ENCODE measurements around the gene RASAL2. TPM values are rescaled to one million over a fixed set of nuclear protein-coding genes. Genes with fewer than 3 reads are reported as not detected.

RASAL2 gene
- total and polyA plus RNA-seq, 2 experiments from 2014 or later = 16.0 to 42.2 TPM

DNA sequence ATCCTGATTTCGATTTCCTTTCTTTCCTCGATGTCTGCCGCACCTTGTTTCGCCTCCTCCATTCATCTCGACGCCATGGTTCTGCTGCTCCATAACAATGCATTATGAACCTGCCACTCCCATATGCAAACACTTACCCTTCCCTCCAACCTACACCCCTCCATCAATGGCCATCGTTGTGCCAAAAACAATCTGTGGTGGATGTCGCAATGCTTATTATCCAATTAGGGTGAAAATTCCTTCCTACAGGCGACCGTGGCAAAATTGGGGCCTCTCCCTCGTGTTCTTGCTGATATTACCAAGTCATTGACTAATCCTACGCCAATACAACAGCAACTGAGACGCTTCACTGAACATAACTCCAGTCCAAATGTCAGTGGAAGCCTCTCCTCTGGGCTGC is 362.6 kb downstream of the RASAL2 start:
- Histone ChIP-seq H3K27me3 (ENCODE audit: insufficient read depth) (no peaks in the 10 kb centered on the region), H3K4me3 (no peak overlapping the region), H3K36me3 (ENCODE audit: insufficient read depth) (peaks cover 4% of the 10 kb centered on the region; the same call in 1 of the 2 replicates), H3K9me2 (ENCODE audit: insufficient read depth) (no peaks in the 10 kb centered on the region), H4K20me1 (replicated peaks; ENCODE audit: insufficient read depth) (no peaks in the 10 kb centered on the region), H3K4me1 (ENCODE audit: insufficient read depth) (peaks cover 14% of the 10 kb centered on the region; the same call in 1 of the 2 replicates), H2AFZ (no peak overlapping the region), H3K79me2 (replicated peaks; ENCODE audit: insufficient read depth) (no peaks in the 10 kb centered on the region), H3K4me2 (no peak overlapping the region), H3K27ac (ENCODE audit: low read depth) (no peak overlapping the region; the same call in 1 of the 2 replicates), H3F3A (replicated peaks; ENCODE audit: low read depth) (no peaks in the 10 kb centered on the region)
- Mint-ChIP-seq H3K4me1 (peaks cover 10% of the 10 kb centered on the region), H3K4me3 (no peak overlapping the region), H3K27ac (no peak overlapping the region), H3K36me3 (ENCODE audit: low read depth) (peaks cover 17% of the 10 kb centered on the region), H3K9me3 (no peaks in the 10 kb centered on the region), H3K27me3 (ENCODE audit: insufficient read depth, low read depth, poor library complexity) (no peaks in the 10 kb centered on the region)
- TF ChIP-seq JUNB (IDR thresholded peaks at IDR 0.05; ENCODE audit: unreplicated experiment) (no peak), POLR2AphosphoS5 (IDR thresholded peaks at IDR 0.05; ENCODE audit: low read depth) (no peak), EZH2 (IDR thresholded peaks at IDR 0.05; ENCODE audit: low read depth, unreplicated experiment) (no peak), CREB1 (CRISPR knock-in tag; IDR thresholded peaks at IDR 0.05; ENCODE audit: low read depth) (no peak), NANOG (IDR thresholded peaks at IDR 0.05; ENCODE audit: borderline replicate concordance) (no peak), ZNF114 (CRISPR knock-in tag; IDR thresholded peaks at IDR 0.05) (no peak), STAT1 (IDR thresholded peaks at IDR 0.05; ENCODE audit: unreplicated experiment) (no peak), ZNF331 (CRISPR knock-in tag; IDR thresholded peaks at IDR 0.05; ENCODE audit: low read depth) (no peak), EZH2phosphoT487 (IDR thresholded peaks at IDR 0.05; ENCODE audit: unreplicated experiment) (no peak)
- TF ChIP-seq, protein P1, sequence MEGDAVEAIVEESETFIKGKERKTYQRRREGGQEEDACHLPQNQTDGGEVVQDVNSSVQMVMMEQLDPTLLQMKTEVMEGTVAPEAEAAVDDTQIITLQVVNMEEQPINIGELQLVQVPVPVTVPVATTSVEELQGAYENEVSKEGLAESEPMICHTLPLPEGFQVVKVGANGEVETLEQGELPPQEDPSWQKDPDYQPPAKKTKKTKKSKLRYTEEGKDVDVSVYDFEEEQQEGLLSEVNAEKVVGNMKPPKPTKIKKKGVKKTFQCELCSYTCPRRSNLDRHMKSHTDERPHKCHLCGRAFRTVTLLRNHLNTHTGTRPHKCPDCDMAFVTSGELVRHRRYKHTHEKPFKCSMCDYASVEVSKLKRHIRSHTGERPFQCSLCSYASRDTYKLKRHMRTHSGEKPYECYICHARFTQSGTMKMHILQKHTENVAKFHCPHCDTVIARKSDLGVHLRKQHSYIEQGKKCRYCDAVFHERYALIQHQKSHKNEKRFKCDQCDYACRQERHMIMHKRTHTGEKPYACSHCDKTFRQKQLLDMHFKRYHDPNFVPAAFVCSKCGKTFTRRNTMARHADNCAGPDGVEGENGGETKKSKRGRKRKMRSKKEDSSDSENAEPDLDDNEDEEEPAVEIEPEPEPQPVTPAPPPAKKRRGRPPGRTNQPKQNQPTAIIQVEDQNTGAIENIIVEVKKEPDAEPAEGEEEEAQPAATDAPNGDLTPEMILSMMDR (conservative IDR thresholded peaks at IDR 0.05; ENCODE audit: low read depth in 2 of 2) = no peak
- TF ChIP-seq, protein P2, sequence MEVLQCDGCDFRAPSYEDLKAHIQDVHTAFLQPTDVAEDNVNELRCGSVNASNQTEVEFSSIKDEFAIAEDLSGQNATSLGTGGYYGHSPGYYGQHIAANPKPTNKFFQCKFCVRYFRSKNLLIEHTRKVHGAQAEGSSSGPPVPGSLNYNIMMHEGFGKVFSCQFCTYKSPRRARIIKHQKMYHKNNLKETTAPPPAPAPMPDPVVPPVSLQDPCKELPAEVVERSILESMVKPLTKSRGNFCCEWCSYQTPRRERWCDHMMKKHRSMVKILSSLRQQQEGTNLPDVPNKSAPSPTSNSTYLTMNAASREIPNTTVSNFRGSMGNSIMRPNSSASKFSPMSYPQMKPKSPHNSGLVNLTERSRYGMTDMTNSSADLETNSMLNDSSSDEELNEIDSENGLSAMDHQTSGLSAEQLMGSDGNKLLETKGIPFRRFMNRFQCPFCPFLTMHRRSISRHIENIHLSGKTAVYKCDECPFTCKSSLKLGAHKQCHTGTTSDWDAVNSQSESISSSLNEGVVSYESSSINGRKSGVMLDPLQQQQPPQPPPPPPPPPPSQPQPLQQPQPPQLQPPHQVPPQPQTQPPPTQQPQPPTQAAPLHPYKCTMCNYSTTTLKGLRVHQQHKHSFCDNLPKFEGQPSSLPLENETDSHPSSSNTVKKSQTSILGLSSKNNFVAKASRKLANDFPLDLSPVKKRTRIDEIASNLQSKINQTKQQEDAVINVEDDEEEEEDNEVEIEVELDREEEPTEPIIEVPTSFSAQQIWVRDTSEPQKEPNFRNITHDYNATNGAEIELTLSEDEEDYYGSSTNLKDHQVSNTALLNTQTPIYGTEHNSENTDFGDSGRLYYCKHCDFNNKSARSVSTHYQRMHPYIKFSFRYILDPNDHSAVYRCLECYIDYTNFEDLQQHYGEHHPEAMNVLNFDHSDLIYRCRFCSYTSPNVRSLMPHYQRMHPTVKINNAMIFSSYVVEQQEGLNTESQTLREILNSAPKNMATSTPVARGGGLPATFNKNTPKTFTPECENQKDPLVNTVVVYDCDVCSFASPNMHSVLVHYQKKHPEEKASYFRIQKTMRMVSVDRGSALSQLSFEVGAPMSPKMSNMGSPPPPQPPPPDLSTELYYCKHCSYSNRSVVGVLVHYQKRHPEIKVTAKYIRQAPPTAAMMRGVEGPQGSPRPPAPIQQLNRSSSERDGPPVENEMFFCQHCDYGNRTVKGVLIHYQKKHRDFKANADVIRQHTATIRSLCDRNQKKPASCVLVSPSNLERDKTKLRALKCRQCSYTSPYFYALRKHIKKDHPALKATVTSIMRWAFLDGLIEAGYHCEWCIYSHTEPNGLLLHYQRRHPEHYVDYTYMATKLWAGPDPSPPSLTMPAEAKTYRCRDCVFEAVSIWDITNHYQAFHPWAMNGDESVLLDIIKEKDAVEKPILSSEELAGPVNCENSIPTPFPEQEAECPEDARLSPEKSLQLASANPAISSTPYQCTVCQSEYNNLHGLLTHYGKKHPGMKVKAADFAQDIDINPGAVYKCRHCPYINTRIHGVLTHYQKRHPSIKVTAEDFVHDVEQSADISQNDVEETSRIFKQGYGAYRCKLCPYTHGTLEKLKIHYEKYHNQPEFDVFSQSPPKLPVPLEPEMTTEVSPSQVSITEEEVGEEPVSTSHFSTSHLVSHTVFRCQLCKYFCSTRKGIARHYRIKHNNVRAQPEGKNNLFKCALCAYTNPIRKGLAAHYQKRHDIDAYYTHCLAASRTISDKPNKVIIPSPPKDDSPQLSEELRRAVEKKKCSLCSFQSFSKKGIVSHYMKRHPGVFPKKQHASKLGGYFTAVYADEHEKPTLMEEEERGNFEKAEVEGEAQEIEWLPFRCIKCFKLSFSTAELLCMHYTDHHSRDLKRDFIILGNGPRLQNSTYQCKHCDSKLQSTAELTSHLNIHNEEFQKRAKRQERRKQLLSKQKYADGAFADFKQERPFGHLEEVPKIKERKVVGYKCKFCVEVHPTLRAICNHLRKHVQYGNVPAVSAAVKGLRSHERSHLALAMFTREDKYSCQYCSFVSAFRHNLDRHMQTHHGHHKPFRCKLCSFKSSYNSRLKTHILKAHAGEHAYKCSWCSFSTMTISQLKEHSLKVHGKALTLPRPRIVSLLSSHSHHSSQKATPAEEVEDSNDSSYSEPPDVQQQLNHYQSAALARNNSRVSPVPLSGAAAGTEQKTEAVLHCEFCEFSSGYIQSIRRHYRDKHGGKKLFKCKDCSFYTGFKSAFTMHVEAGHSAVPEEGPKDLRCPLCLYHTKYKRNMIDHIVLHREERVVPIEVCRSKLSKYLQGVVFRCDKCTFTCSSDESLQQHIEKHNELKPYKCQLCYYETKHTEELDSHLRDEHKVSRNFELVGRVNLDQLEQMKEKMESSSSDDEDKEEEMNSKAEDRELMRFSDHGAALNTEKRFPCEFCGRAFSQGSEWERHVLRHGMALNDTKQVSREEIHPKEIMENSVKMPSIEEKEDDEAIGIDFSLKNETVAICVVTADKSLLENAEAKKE (CRISPR knock-in tag; IDR thresholded peaks at IDR 0.05) = no peak
- TF ChIP-seq, protein P3, sequence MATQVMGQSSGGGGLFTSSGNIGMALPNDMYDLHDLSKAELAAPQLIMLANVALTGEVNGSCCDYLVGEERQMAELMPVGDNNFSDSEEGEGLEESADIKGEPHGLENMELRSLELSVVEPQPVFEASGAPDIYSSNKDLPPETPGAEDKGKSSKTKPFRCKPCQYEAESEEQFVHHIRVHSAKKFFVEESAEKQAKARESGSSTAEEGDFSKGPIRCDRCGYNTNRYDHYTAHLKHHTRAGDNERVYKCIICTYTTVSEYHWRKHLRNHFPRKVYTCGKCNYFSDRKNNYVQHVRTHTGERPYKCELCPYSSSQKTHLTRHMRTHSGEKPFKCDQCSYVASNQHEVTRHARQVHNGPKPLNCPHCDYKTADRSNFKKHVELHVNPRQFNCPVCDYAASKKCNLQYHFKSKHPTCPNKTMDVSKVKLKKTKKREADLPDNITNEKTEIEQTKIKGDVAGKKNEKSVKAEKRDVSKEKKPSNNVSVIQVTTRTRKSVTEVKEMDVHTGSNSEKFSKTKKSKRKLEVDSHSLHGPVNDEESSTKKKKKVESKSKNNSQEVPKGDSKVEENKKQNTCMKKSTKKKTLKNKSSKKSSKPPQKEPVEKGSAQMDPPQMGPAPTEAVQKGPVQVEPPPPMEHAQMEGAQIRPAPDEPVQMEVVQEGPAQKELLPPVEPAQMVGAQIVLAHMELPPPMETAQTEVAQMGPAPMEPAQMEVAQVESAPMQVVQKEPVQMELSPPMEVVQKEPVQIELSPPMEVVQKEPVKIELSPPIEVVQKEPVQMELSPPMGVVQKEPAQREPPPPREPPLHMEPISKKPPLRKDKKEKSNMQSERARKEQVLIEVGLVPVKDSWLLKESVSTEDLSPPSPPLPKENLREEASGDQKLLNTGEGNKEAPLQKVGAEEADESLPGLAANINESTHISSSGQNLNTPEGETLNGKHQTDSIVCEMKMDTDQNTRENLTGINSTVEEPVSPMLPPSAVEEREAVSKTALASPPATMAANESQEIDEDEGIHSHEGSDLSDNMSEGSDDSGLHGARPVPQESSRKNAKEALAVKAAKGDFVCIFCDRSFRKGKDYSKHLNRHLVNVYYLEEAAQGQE (IDR thresholded peaks at IDR 0.05; ENCODE audit: unreplicated experiment) = no peak
- TF ChIP-seq, protein P4, sequence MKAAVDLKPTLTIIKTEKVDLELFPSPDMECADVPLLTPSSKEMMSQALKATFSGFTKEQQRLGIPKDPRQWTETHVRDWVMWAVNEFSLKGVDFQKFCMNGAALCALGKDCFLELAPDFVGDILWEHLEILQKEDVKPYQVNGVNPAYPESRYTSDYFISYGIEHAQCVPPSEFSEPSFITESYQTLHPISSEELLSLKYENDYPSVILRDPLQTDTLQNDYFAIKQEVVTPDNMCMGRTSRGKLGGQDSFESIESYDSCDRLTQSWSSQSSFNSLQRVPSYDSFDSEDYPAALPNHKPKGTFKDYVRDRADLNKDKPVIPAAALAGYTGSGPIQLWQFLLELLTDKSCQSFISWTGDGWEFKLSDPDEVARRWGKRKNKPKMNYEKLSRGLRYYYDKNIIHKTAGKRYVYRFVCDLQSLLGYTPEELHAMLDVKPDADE (IDR thresholded peaks at IDR 0.05) = no peak
- ATAC-seq = no peak
- no peak for DNase-seq (ENCODE audit: low spot score)

Measured in GM23338 (cell line).